Measurements from ENCODE around the gene CD6.

CD6 gene

DNA sequence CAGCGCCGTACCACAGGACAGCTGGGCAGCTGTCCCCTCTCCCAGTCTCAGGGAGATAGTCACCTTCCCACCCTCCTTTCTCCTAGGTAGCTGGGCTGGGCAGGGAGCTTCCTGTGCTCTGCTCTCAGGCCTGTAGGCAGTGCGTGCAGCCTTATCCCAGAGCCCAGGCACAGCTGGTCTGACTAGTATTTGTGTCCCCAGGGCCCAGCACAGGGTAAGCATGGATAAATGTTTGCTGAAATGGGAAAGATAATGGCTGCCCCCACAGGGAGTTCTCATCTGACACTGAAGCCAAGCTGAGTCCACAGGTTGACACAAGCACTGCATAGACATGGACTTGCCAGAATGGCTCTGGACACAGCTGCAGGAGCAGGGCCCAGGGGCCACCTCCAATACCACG is 29.3 kb upstream of the CD6 start:
- Histone ChIP-seq H3K9ac (ENCODE audit: low read depth in 1 of 2, low read length in 2 of 2) (no peak overlapping the region), H3K4me1 (ENCODE audit: control insufficient read depth in 1 of 2, insufficient read depth in 2 of 2, low read length in 2 of 2) (no peaks in the 10 kb centered on the region), H3K4me3 (ENCODE audit: low read depth in 1 of 2, low read length in 2 of 2) (no peak overlapping the region), H3K36me3 (ENCODE audit: control insufficient read depth in 1 of 2, insufficient read depth in 2 of 2, low read length in 2 of 2) (peaks cover 5 to 25% of the 10 kb centered on the region in 2 donors), H3K9me3 (ENCODE audit: control insufficient read depth in 1 of 2, low read length in 2 of 2) (no peaks in the 10 kb centered on the region), H3K27me3 (ENCODE audit: control insufficient read depth in 1 of 2, insufficient read depth in 2 of 2, low read length in 2 of 2) (no peaks in the 10 kb centered on the region), H3K27ac (ENCODE audit: low read depth, low read length) (no peak overlapping the region)

DNA sequence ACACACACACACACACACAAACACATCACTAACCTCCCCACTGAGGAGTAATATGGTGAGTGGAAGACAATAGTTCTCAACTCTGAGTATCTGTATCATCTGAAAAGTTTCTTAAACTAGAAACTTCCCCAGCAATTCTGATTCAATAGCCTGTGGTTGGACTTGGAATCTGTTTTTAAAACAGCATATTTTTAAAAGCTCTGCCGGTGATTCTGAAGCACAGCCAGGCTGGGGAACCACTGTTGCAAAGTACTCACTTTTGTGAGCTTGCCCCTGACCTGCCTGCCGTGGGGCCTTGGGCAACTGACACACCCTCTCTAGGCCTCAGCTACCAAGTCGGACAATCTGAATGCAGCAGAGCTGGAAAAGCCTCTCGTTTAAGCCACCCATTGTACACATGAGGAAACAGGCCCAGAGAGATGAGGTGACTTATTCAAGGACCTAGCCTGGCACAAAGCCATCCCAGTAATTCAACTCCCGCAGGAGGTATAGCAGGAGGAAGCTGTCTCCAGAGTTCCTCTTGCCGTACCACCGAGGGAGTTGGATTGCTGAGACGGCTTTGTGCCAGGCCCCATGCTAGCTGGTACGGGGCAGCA is 28.4 kb upstream of the CD6 start:
- Histone ChIP-seq H3K4me3 (ENCODE audit: low read depth in 1 of 2, low read length in 2 of 2) (no peak overlapping the region), H3K36me3 (ENCODE audit: control insufficient read depth in 1 of 2, insufficient read depth in 2 of 2, low read length in 2 of 2) (peaks cover 5 to 25% of the 10 kb centered on the region in 2 donors), H3K9me3 (ENCODE audit: control insufficient read depth in 1 of 2, low read length in 2 of 2) (no peaks in the 10 kb centered on the region), H3K27ac (ENCODE audit: low read depth, low read length) (no peak overlapping the region), H3K27me3 (ENCODE audit: control insufficient read depth in 1 of 2, insufficient read depth in 2 of 2, low read length in 2 of 2) (no peaks in the 10 kb centered on the region), H3K9ac (ENCODE audit: low read depth in 1 of 2, low read length in 2 of 2) (no peak overlapping the region), H3K4me1 (ENCODE audit: control insufficient read depth in 1 of 2, insufficient read depth in 2 of 2, low read length in 2 of 2) (no peaks in the 10 kb centered on the region)

DNA sequence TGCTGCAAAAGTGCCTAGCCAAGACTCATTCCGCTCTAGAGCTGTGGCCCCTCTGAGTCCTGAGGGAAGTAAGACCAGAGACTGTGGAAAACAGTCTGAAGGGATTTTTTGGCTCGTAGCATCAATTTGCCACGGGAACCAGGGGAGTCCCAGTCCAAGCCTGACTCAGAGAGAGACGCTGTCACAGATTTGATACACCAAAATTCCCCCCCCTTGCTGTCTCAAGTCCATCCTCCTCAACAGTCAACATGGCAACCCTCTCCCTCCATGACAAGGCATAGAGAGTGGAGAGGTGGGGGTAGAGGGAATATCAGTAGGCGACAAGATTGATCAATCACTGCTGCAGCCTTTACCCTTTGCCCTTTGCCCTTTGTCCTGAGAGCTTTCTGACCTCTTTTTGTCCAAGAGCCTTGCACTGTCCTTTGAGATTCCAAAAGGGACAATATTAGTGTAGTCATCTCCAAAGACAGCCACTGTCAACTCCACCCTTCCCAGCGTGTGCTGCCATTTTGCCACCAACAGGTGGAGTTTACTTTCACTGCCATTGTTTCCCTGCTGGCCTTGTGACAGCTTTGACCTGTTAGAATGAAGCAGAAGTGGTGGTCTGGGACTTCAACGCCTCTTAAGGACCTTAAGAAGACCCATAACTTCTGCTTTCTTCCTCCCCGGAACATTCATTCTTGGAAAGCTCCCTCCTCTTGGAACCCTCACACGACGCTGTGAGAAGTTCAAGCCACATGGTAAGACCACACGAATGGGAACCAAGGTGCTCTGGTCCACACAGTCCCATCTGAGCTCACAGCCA is 26.8 kb upstream of the CD6 start:
- H3K9me3 ChIP-seq (ENCODE audit: control insufficient read depth in 1 of 2, low read length in 2 of 2): no peaks in the 10 kb centered on the region
- peaks cover 5 to 18% of the 10 kb centered on the region in 2 donors for H3K36me3 ChIP-seq (ENCODE audit: control insufficient read depth in 1 of 2, insufficient read depth in 2 of 2, low read length in 2 of 2)
- no peak overlapping the region for H3K27ac ChIP-seq (ENCODE audit: low read depth, low read length)
- no peaks in the 10 kb centered on the region for H3K27me3 ChIP-seq (ENCODE audit: control insufficient read depth in 1 of 2, insufficient read depth in 2 of 2, low read length in 2 of 2)
- H3K9ac ChIP-seq (ENCODE audit: low read depth in 1 of 2, low read length in 2 of 2): no peak overlapping the region
- H3K4me1 ChIP-seq (ENCODE audit: control insufficient read depth in 1 of 2, insufficient read depth in 2 of 2, low read length in 2 of 2): peaks cover 0 to 3% of the 10 kb centered on the region in 2 donors
- no peak overlapping the region for H3K4me3 ChIP-seq (ENCODE audit: low read depth in 1 of 2, low read length in 2 of 2)

DNA sequence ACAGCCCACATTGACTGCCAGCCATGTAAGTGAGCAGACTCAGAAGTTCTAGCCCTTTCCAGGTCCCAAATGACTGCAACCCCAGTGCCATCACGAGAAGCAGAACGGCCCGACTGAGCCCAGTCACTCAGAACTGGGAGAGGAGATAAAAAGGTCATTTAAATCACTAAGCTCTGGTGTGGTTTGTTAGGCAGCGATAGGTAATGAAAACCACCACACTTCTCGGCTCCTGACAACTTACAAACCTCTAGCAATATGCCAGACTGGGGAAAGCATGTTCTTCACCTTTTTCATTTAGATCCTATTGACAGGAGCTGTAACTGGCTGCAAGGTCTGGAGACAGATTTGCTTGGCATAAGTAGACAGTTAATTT is 26.2 kb upstream of the CD6 start:
- Histone ChIP-seq H3K9ac (ENCODE audit: low read depth in 1 of 2, low read length in 2 of 2) (no peak overlapping the region), H3K36me3 (ENCODE audit: control insufficient read depth in 1 of 2, insufficient read depth in 2 of 2, low read length in 2 of 2) (peaks cover 5 to 14% of the 10 kb centered on the region in 2 donors), H3K4me3 (ENCODE audit: low read depth in 1 of 2, low read length in 2 of 2) (no peak overlapping the region), H3K4me1 (ENCODE audit: control insufficient read depth in 1 of 2, insufficient read depth in 2 of 2, low read length in 2 of 2) (peaks cover 0 to 3% of the 10 kb centered on the region in 2 donors), H3K27me3 (ENCODE audit: control insufficient read depth in 1 of 2, insufficient read depth in 2 of 2, low read length in 2 of 2) (no peaks in the 10 kb centered on the region), H3K9me3 (ENCODE audit: control insufficient read depth in 1 of 2, low read length in 2 of 2) (no peaks in the 10 kb centered on the region), H3K27ac (ENCODE audit: low read depth, low read length) (no peak overlapping the region)

DNA sequence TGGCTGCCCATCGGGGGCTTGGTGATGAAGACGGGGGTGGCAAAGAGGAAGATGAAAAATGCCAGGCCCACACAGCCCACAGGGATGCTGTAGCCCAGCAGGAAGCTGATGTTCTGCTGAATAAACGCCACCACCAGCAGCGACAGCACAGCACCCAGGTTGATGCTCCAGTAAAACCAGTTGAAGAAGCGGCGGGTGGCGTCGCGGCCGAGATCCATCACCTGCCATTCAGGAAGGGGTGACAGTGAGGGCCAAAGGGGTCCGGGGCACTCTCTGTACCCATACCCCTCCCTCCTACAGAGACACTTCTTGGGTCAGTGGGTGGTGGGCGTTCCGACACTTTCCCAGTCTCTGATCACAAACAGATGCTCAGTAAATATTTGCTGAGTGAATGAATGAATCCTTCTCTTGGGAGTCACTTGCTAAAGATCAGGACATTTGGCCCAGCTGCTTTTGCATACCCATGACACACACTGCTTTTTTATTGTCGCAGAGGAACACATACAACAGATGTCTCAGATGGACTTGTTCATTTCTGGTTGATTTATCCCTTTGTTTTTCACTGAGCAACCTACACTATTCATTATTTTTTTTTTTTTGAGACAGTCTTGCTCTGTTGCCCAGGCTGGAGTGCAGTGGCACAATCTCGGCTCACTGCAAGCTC is 24.7 kb upstream of the CD6 start:
- H3K9me3 ChIP-seq (ENCODE audit: control insufficient read depth in 1 of 2, low read length in 2 of 2): no peaks in the 10 kb centered on the region
- H3K27me3 ChIP-seq (ENCODE audit: control insufficient read depth in 1 of 2, insufficient read depth in 2 of 2, low read length in 2 of 2): no peaks in the 10 kb centered on the region
- no peak overlapping the region for H3K27ac ChIP-seq (ENCODE audit: low read depth, low read length)
- H3K4me1 ChIP-seq (ENCODE audit: control insufficient read depth in 1 of 2, insufficient read depth in 2 of 2, low read length in 2 of 2): peaks cover 0 to 5% of the 10 kb centered on the region in 2 donors
- no peak overlapping the region for H3K4me3 ChIP-seq (ENCODE audit: low read depth in 1 of 2, low read length in 2 of 2)
- no peak overlapping the region for H3K9ac ChIP-seq (ENCODE audit: low read depth in 1 of 2, low read length in 2 of 2)
- peaks cover 3 to 5% of the 10 kb centered on the region in 2 donors for H3K36me3 ChIP-seq (ENCODE audit: control insufficient read depth in 1 of 2, insufficient read depth in 2 of 2, low read length in 2 of 2)

DNA sequence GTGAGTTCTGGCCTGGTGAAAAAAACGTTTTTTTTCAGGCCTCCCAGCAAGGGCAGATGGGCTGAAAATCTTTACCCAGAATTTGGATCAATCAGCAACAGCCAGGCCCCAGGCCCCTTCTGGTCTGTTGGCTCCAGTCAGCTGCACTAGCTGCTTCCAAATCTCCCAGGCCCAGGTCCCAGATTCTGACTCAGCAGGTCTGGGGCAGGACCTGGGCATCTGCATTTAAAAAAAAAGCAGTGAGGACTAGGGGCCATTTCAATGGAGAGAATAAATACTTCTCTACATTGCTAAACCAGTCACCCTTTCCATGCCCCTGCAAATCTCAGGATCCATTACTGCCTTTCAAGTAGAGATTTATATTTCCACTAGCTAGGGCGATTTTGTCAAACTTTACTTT is 23.8 kb upstream of the CD6 start:
- H3K9me3 ChIP-seq (ENCODE audit: control insufficient read depth in 1 of 2, low read length in 2 of 2): no peaks in the 10 kb centered on the region
- H3K27ac ChIP-seq (ENCODE audit: low read depth, low read length): no peak overlapping the region
- no peaks in the 10 kb centered on the region for H3K36me3 ChIP-seq (ENCODE audit: control insufficient read depth in 1 of 2, insufficient read depth in 2 of 2, low read length in 2 of 2)

DNA sequence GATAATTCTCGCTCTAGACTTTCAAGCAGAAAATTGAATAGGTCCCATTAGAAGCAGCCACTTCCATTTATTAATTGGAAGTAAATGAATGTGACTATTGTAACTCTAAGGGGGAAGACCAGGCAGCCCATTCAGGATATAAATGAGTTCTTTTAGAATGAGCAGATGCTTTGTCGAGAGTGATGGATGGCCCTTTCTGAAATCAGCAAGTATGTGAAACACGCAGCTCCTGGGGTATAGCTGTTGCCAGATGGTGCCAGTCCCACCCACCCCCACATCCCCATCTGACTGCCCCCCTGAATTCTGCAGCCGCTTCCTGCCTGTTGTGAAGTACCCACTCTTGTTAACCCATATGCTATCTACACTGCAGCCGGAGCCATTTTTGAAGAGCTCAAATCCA is 23.2 kb upstream of the CD6 start:
- Histone ChIP-seq H3K36me3 (ENCODE audit: control insufficient read depth in 1 of 2, insufficient read depth in 2 of 2, low read length in 2 of 2) (no peaks in the 10 kb centered on the region), H3K9me3 (ENCODE audit: control insufficient read depth in 1 of 2, low read length in 2 of 2) (no peaks in the 10 kb centered on the region), H3K4me1 (ENCODE audit: control insufficient read depth in 1 of 2, insufficient read depth in 2 of 2, low read length in 2 of 2) (peaks cover 0 to 12% of the 10 kb centered on the region in 2 donors), H3K9ac (ENCODE audit: low read depth in 1 of 2, low read length in 2 of 2) (no peak overlapping the region), H3K27ac (ENCODE audit: low read depth, low read length) (no peak overlapping the region), H3K27me3 (ENCODE audit: control insufficient read depth in 1 of 2, insufficient read depth in 2 of 2, low read length in 2 of 2) (no peaks in the 10 kb centered on the region), H3K4me3 (ENCODE audit: low read depth in 1 of 2, low read length in 2 of 2) (peak overlapping the region in 1 of 2 donors; percentile 1)

More for the DNA sequence above, 23.8 kb upstream of the CD6 start:
- Histone ChIP-seq H3K4me1 (ENCODE audit: control insufficient read depth in 1 of 2, insufficient read depth in 2 of 2, low read length in 2 of 2) (peaks cover 0 to 9% of the 10 kb centered on the region in 2 donors), H3K4me3 (ENCODE audit: low read depth in 1 of 2, low read length in 2 of 2) (no peak overlapping the region), H3K27me3 (ENCODE audit: control insufficient read depth in 1 of 2, insufficient read depth in 2 of 2, low read length in 2 of 2) (no peaks in the 10 kb centered on the region), H3K9ac (ENCODE audit: low read depth in 1 of 2, low read length in 2 of 2) (no peak overlapping the region)

DNA sequence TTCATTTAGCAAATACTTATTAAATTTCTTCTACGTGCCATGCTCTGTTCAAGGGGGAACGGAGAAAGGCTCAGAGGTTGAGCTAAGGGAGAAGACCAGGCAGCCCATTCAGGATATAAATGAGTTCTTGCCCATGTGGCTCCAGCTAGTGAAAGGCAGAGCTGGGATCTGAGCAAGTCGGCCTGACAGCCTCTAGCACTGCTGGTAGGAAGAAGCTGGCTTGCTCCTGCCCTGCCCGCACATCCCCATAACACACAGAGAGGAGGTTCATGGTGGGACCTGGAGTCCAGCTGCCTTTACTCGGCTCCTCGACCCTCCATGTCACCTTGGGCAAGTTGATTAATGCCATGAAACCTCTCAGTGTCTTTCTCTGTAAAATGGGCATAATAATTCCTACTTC is 21.5 kb upstream of the CD6 start:
- no peaks in the 10 kb centered on the region for H3K36me3 ChIP-seq (ENCODE audit: control insufficient read depth in 1 of 2, insufficient read depth in 2 of 2, low read length in 2 of 2)
- H3K27ac ChIP-seq (ENCODE audit: low read depth, low read length): no peak overlapping the region
- H3K4me1 ChIP-seq (ENCODE audit: control insufficient read depth in 1 of 2, insufficient read depth in 2 of 2, low read length in 2 of 2): peaks cover 0 to 12% of the 10 kb centered on the region in 2 donors
- H3K9me3 ChIP-seq (ENCODE audit: control insufficient read depth in 1 of 2, low read length in 2 of 2): no peaks in the 10 kb centered on the region
- H3K27me3 ChIP-seq (ENCODE audit: control insufficient read depth in 1 of 2, insufficient read depth in 2 of 2, low read length in 2 of 2): no peaks in the 10 kb centered on the region
- H3K9ac ChIP-seq (ENCODE audit: low read depth in 1 of 2, low read length in 2 of 2): no peak overlapping the region
- H3K4me3 ChIP-seq (ENCODE audit: low read depth in 1 of 2, low read length in 2 of 2): peak overlapping the region in 1 of 2 donors; percentile 37

DNA sequence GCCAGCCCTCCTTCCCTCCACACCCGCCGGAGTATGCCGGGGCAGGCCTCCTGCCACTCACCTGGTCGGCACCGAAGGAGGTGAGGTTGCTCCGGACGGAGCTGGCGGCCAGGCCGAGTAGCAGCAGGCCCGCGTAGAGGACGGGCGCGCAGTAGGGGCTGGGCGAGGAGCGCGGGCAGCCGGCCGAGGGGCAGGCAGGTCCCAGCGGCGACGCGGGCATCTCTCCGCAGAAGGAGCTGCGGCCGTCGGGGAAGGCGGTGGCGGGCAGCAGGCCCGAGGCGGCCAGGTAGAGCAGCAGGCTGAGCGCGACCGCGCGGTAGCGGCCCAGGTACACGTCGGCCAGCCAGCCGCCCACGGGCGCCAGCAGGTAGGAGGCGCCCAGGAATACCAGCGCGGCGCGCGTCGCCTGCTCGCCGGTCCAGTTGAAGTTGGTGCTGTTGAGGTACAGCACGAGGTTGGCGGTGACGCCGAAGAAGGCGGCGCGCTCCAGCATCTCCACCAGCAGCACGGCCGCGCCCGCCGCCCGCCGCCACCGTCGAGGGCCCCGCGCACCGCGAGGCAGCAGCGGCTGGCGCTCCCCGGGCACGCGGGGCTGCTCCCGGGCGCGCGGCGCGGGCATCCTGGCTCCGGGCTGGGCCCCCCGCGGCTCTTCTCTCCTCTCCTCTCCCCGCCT is 20.4 kb upstream of the CD6 start:
- Histone ChIP-seq H3K4me1 (ENCODE audit: control insufficient read depth in 1 of 2, insufficient read depth in 2 of 2, low read length in 2 of 2) (peaks cover 0 to 12% of the 10 kb centered on the region in 2 donors), H3K9me3 (ENCODE audit: control insufficient read depth in 1 of 2, low read length in 2 of 2) (no peaks in the 10 kb centered on the region), H3K9ac (ENCODE audit: low read depth in 1 of 2, low read length in 2 of 2) (peak overlapping the region in 1 of 2 donors; percentile 48)

DNA sequence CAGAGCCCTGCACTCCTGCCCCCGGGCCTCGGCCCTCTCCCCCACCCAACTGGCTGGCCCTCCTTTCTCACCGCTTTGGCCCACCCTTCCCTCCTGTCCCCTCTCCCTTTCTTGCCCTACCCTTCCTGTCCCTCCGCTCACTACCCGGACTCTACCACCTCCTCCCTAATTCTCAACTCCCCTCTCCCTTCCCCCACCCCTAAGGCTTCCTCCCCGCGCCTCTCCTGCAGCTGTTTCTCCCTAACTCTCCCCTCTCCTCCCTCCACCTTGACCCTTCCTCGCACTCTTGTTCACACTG is 19.9 kb upstream of the CD6 start:
- H3K9me3 ChIP-seq (ENCODE audit: control insufficient read depth in 1 of 2, low read length in 2 of 2): no peaks in the 10 kb centered on the region
- H3K27ac ChIP-seq (ENCODE audit: low read depth, low read length): peak overlapping the region; percentile 51
- peaks cover 0 to 12% of the 10 kb centered on the region in 2 donors for H3K4me1 ChIP-seq (ENCODE audit: control insufficient read depth in 1 of 2, insufficient read depth in 2 of 2, low read length in 2 of 2)
- H3K4me3 ChIP-seq (ENCODE audit: low read depth in 1 of 2, low read length in 2 of 2): peak overlapping the region; percentile 61 to 81
- H3K9ac ChIP-seq (ENCODE audit: low read depth in 1 of 2, low read length in 2 of 2): peak overlapping the region; percentile 48 to 55
- H3K36me3 ChIP-seq (ENCODE audit: control insufficient read depth in 1 of 2, insufficient read depth in 2 of 2, low read length in 2 of 2): no peaks in the 10 kb centered on the region
- H3K27me3 ChIP-seq (ENCODE audit: control insufficient read depth in 1 of 2, insufficient read depth in 2 of 2, low read length in 2 of 2): no peaks in the 10 kb centered on the region

More for the DNA sequence above, 20.4 kb upstream of the CD6 start:
- H3K36me3 ChIP-seq (ENCODE audit: control insufficient read depth in 1 of 2, insufficient read depth in 2 of 2, low read length in 2 of 2): no peaks in the 10 kb centered on the region
- peak overlapping the region; percentile 51 for H3K27ac ChIP-seq (ENCODE audit: low read depth, low read length)
- no peaks in the 10 kb centered on the region for H3K27me3 ChIP-seq (ENCODE audit: control insufficient read depth in 1 of 2, insufficient read depth in 2 of 2, low read length in 2 of 2)
- H3K4me3 ChIP-seq (ENCODE audit: low read depth in 1 of 2, low read length in 2 of 2): peak overlapping the region; percentile 61 to 81

Measured in duodenal mucosa (tissue), 2 donors.